H1 (cell line): ENCODE results near the gene SMIM44. TPM values are rescaled to one million over a fixed set of nuclear protein-coding genes. Genes with fewer than 3 reads are reported as not detected.
A peak's percentile ranks its signal among the peaks of the same experiment; 100 is the strongest.

Experiments
- ATF2 ChIP-seq: IDR thresholded peaks from 2 replicates; pipeline ENCODE4 v1.6.1; 2012; ENCODE audit warnings: low read length, inconsistent platforms
- ATF3 ChIP-seq: IDR thresholded peaks from 2 replicates; pipeline ENCODE4 v1.6.1; 2011; ENCODE audit warnings: low read depth, mild to moderate bottlenecking, low read length; ENCODE audit not compliant: insufficient read depth
- BRCA1 ChIP-seq: IDR thresholded peaks from 2 replicates; pipeline ENCODE4 v1.6.1; 2012; ENCODE audit warnings: low read depth, low read length, improper control_type of control experiment
- GABPA ChIP-seq: IDR thresholded peaks from 2 replicates; pipeline ENCODE4 v1.6.1; 2011; ENCODE audit warnings: mild to moderate bottlenecking, low read length, moderate library complexity, borderline replicate concordance; ENCODE audit not compliant: insufficient read depth
- GTF2F1 ChIP-seq: IDR thresholded peaks from 2 replicates; pipeline ENCODE4 v1.6.1; 2012; ENCODE audit warnings: low read depth, low read length, improper control_type of control experiment, borderline replicate concordance
- HDAC6 ChIP-seq: IDR thresholded peaks from one replicate; pipeline ENCODE4 v1.7.1; 2012; ENCODE audit warnings: low read depth, mild to moderate bottlenecking, inconsistent platforms, low read length, moderate library complexity
- JUND ChIP-seq: IDR thresholded peaks from 2 replicates; pipeline ENCODE4 v1.6.1; 2011; ENCODE audit warnings: mild to moderate bottlenecking, improper control_type of control experiment, low read length
- MAX ChIP-seq: IDR thresholded peaks from 2 replicates; pipeline ENCODE4 v1.6.1; 2012; ENCODE audit warnings: inconsistent platforms
- NRF1 ChIP-seq: IDR thresholded peaks from 2 replicates; pipeline ENCODE4 v1.6.1; 2011; ENCODE audit warnings: mild to moderate bottlenecking, low read depth, low read length, improper control_type of control experiment
- POLR2A ChIP-seq, 2 experiments: IDR thresholded peaks; 1 replicate in 1 of 2; 2 replicates in 1 of 2; pipeline ENCODE4 v1.6.1; 2011; ENCODE audit warnings: low read depth in 2 of 2, low read length in 2 of 2, mild to moderate bottlenecking in 2 of 2; ENCODE audit errors: control extremely low read depth in 1 of 2
- POU5F1 ChIP-seq: IDR thresholded peaks from 2 replicates; pipeline ENCODE4 v1.6.1; 2011; ENCODE audit warnings: low read depth, mild to moderate bottlenecking, low read length, moderate library complexity
- RAD21 ChIP-seq, 2 experiments: IDR thresholded peaks in 1 of 2; conservative IDR thresholded peaks in 1 of 2; 2 replicates each; pipeline ENCODE4 v1.6.1; 2011; ENCODE audit warnings: low read depth in 2 of 2, low read length in 2 of 2, improper control_type of control experiment in 1 of 2, inconsistent platforms in 1 of 2, mild to moderate bottlenecking in 1 of 2, moderate library complexity in 1 of 2
- RXRA ChIP-seq: IDR thresholded peaks from 2 replicates; pipeline ENCODE4 v1.6.1; 2011; ENCODE audit warnings: low read depth, mild to moderate bottlenecking, low read length, moderate library complexity; ENCODE audit not compliant: insufficient read depth
- SIN3A ChIP-seq, 2 experiments: IDR thresholded peaks in 1 of 2; conservative IDR thresholded peaks in 1 of 2; 2 replicates each; pipeline ENCODE4 v1.6.1; 2011 to 2012; ENCODE audit warnings: low read length in 2 of 2, improper control_type of control experiment in 1 of 2, low read depth in 1 of 2, mild to moderate bottlenecking in 1 of 2
- SP2 ChIP-seq: IDR thresholded peaks from 2 replicates; pipeline ENCODE4 v1.6.1; 2012; ENCODE audit warnings: mild to moderate bottlenecking, low read length, inconsistent platforms
- TEAD4 ChIP-seq: IDR thresholded peaks from 2 replicates; pipeline ENCODE4 v1.6.1; 2012; ENCODE audit warnings: low read depth, low read length, inconsistent platforms, mixed read lengths
- YY1 ChIP-seq: IDR thresholded peaks from 2 replicates; pipeline ENCODE4 v1.6.1; 2011; ENCODE audit warnings: low read depth, mild to moderate bottlenecking, low read length
- polyA plus RNA-seq, 7 experiments: library from polyadenylated mRNA; depleted of rRNA in 3 of 7; stranded (reverse) in 5 of 7; unstranded in 2 of 7; fragments of >200 nt in 5 of 7; fragments of 200-250 nt in 2 of 7; gene quantifications; 1 replicate in 5 of 7; 2 replicates in 1 of 7; 4 replicates in 1 of 7; pipeline versions ENCODE4 v1.2.1 to v1.2.3, GENCODE V29; 2011 to 2013; ENCODE audit warnings: missing spikeins in 2 of 7, mixed read lengths in 2 of 7
- total RNA-seq: library from RNA; stranded (reverse); fragmentation: NEBNext Ultra II Directional; extraction: Animal tissue kit (Norgen Biotek cat#: 25700); gene quantifications from 2 replicates; pipeline ENCODE4 v1.2.1, GENCODE V29; 2021

The SMIM44 gene
- total and polyA plus RNA-seq, 2 of the 8 experiments (the other 6 are each of a cell fraction or from before 2014, with no cell fraction given) = not detected

GRCh38 chr19:3500429-3501101 is 17.3 kb upstream of the SMIM44 start, which contains the start of gene DOHH (continued):
- TF ChIP-seq JUND = peak; percentile 99
- TF ChIP-seq GABPA = no peak
- peak; percentile 91 for TF ChIP-seq ATF3
- TF ChIP-seq POLR2A (IDR thresholded peaks at IDR 0.05; ENCODE audit: control extremely low read depth in 1 of 2, low read depth in 2 of 2, low read length in 2 of 2) = peak in 1 of 2 experiments; percentile 92; a peak in 2 of 3 replicates
- TF ChIP-seq GTF2F1 = peak; percentile 71
- TF ChIP-seq RXRA = no peak
- TF ChIP-seq YY1 = peak; percentile 98
- TF ChIP-seq NRF1 = peak; percentile 74
- no peak for TF ChIP-seq ATF2
- no peak for TF ChIP-seq POU5F1
- TF ChIP-seq BRCA1 = peak; percentile 47
- TF ChIP-seq MAX = peak; percentile 93
- TF ChIP-seq TEAD4 = peak; percentile 53; the same call in 1 of the 2 replicates
- no peak for TF ChIP-seq RAD21 (IDR thresholded peaks at IDR 0.05 in 1 of 2, conservative IDR thresholded peaks at IDR 0.05 in 1 of 2; ENCODE audit: low read depth in 2 of 2, low read length in 2 of 2)
- no peak for TF ChIP-seq HDAC6
- TF ChIP-seq SIN3A (conservative IDR thresholded peaks at IDR 0.05 in 1 of 2, IDR thresholded peaks at IDR 0.05 in 1 of 2; ENCODE audit: low read depth in 1 of 2, low read length in 2 of 2) = peak; percentile 13 to 77; a peak in 2 of 4 replicates
- no peak for TF ChIP-seq SP2
